Measurements from ENCODE around the gene MTCP1. TPM values are rescaled to one million over a fixed set of nuclear protein-coding genes. Genes with fewer than 3 reads are reported as not detected.

Gene MTCP1
- polyA plus RNA-seq, 1 donor from 2014 or later, result 1.1 TPM

- Histone ChIP-seq H3K4me3 (ENCODE audit: low read length) (no peak overlapping the region), H2AFZ (ENCODE audit: low read depth, low read length) (no peak overlapping the region), H3K4me2 (ENCODE audit: low read length) (no peak overlapping the region), H3K79me2 (replicated peaks; ENCODE audit: insufficient read depth, low read length) (no peaks in the 10 kb centered on the region), H3K9me2 (ENCODE audit: insufficient read depth, low read length) (no peaks in the 10 kb centered on the region), H3K9me3 (ENCODE audit: low read length) (no peaks in the 10 kb centered on the region), H3K27me3 (ENCODE audit: insufficient read depth, low read depth, low read length) (no peaks in the 10 kb centered on the region), H3F3A (ENCODE audit: insufficient read depth, low read length, poor library complexity, severe bottlenecking) (no peaks in the 10 kb centered on the region), H3K9ac (ENCODE audit: low read length) (no peak overlapping the region), H4K20me1 (ENCODE audit: insufficient read depth) (no peaks in the 10 kb centered on the region), H3K36me3 (ENCODE audit: insufficient read depth, low read length) (no peaks in the 10 kb centered on the region), H3K27ac (ENCODE audit: low read length) (no peak overlapping the region)
- TF ChIP-seq POLR2AphosphoS5 (IDR thresholded peaks at IDR 0.05), result no peak
- no peak for TF ChIP-seq SMC3 (conservative IDR thresholded peaks at IDR 0.05; ENCODE audit: poor library complexity)
- no peak for TF ChIP-seq EP300 (conservative IDR thresholded peaks at IDR 0.05; ENCODE audit: poor library complexity, severe bottlenecking)
- TF ChIP-seq EZH2 (IDR thresholded peaks at IDR 0.05; ENCODE audit: borderline replicate concordance, insufficient read depth, low read length, poor library complexity, severe bottlenecking), result no peak
- TF ChIP-seq, protein P1, sequence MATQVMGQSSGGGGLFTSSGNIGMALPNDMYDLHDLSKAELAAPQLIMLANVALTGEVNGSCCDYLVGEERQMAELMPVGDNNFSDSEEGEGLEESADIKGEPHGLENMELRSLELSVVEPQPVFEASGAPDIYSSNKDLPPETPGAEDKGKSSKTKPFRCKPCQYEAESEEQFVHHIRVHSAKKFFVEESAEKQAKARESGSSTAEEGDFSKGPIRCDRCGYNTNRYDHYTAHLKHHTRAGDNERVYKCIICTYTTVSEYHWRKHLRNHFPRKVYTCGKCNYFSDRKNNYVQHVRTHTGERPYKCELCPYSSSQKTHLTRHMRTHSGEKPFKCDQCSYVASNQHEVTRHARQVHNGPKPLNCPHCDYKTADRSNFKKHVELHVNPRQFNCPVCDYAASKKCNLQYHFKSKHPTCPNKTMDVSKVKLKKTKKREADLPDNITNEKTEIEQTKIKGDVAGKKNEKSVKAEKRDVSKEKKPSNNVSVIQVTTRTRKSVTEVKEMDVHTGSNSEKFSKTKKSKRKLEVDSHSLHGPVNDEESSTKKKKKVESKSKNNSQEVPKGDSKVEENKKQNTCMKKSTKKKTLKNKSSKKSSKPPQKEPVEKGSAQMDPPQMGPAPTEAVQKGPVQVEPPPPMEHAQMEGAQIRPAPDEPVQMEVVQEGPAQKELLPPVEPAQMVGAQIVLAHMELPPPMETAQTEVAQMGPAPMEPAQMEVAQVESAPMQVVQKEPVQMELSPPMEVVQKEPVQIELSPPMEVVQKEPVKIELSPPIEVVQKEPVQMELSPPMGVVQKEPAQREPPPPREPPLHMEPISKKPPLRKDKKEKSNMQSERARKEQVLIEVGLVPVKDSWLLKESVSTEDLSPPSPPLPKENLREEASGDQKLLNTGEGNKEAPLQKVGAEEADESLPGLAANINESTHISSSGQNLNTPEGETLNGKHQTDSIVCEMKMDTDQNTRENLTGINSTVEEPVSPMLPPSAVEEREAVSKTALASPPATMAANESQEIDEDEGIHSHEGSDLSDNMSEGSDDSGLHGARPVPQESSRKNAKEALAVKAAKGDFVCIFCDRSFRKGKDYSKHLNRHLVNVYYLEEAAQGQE (IDR thresholded peaks at IDR 0.05; ENCODE audit: borderline replicate concordance), result no peak
- TF ChIP-seq TAF1 (IDR thresholded peaks at IDR 0.05; ENCODE audit: low read depth), result no peak
- TF ChIP-seq, protein P2, sequence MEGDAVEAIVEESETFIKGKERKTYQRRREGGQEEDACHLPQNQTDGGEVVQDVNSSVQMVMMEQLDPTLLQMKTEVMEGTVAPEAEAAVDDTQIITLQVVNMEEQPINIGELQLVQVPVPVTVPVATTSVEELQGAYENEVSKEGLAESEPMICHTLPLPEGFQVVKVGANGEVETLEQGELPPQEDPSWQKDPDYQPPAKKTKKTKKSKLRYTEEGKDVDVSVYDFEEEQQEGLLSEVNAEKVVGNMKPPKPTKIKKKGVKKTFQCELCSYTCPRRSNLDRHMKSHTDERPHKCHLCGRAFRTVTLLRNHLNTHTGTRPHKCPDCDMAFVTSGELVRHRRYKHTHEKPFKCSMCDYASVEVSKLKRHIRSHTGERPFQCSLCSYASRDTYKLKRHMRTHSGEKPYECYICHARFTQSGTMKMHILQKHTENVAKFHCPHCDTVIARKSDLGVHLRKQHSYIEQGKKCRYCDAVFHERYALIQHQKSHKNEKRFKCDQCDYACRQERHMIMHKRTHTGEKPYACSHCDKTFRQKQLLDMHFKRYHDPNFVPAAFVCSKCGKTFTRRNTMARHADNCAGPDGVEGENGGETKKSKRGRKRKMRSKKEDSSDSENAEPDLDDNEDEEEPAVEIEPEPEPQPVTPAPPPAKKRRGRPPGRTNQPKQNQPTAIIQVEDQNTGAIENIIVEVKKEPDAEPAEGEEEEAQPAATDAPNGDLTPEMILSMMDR (IDR thresholded peaks at IDR 0.05; ENCODE audit: poor library complexity, severe bottlenecking), result no peak
Measured at GRCh38 chrX:155108427-155108826, 37.5 kb upstream of the MTCP1 start.

GRCh38 chrX:155105919-155106318 lies 35.0 kb upstream of the MTCP1 start:
- Histone ChIP-seq H3K4me3 (ENCODE audit: low read length) (no peak overlapping the region), H4K20me1 (ENCODE audit: insufficient read depth) (no peaks in the 10 kb centered on the region), H3K4me2 (ENCODE audit: low read length) (no peak overlapping the region), H3K79me2 (replicated peaks; ENCODE audit: insufficient read depth, low read length) (no peaks in the 10 kb centered on the region), H2AFZ (ENCODE audit: low read depth, low read length) (no peak overlapping the region), H3K9me3 (ENCODE audit: low read length) (no peaks in the 10 kb centered on the region), H3K27me3 (ENCODE audit: insufficient read depth, low read depth, low read length) (no peaks in the 10 kb centered on the region), H3F3A (ENCODE audit: insufficient read depth, low read length, poor library complexity, severe bottlenecking) (no peaks in the 10 kb centered on the region), H3K9ac (ENCODE audit: low read length) (no peak overlapping the region), H3K27ac (ENCODE audit: low read length) (no peak overlapping the region), H3K36me3 (ENCODE audit: insufficient read depth, low read length) (no peaks in the 10 kb centered on the region), H3K9me2 (ENCODE audit: insufficient read depth, low read length) (no peaks in the 10 kb centered on the region)
- TF ChIP-seq, protein P2 (IDR thresholded peaks at IDR 0.05; ENCODE audit: poor library complexity, severe bottlenecking), result no peak
- TF ChIP-seq EZH2 (IDR thresholded peaks at IDR 0.05; ENCODE audit: borderline replicate concordance, insufficient read depth, low read length, poor library complexity, severe bottlenecking) (no peak), MXI1 (conservative IDR thresholded peaks at IDR 0.05; ENCODE audit: poor library complexity, severe bottlenecking) (no peak), EP300 (conservative IDR thresholded peaks at IDR 0.05; ENCODE audit: poor library complexity, severe bottlenecking) (no peak), POLR2AphosphoS5 (IDR thresholded peaks at IDR 0.05) (no peak), RAD21 (conservative IDR thresholded peaks at IDR 0.05) (no peak)
- TF ChIP-seq, protein P1 (IDR thresholded peaks at IDR 0.05; ENCODE audit: borderline replicate concordance), result no peak

Measured in neural cell (in vitro differentiated cells).